CD8-positive, alpha-beta memory T cell (primary cell): ENCODE results near the gene MT1M. TPM values are rescaled to one million over a fixed set of nuclear protein-coding genes. Genes with fewer than 3 reads are reported as not detected.

Experiments
- CTCF ChIA-PET: fragments of 350-600 bp; sonication (Branson Sonifier 250); formaldehyde crosslinking; loops from one replicate; lab custom pipeline; 2021; ENCODE audit warnings: antibody characterized with exemption; lab: Charles Lee
- POLR2A ChIA-PET: fragments of 350-600 bp; sonication (Branson Sonifier 250); formaldehyde crosslinking; loops from one replicate; lab custom pipeline; 2021; ENCODE audit warnings: antibody characterized with exemption; lab: Charles Lee
- DNase-seq, 5 donors: peaks; one replicate each; pipeline versions ENCODE4 v3.0.0 to v3.0.0-alpha.2; 2020 to 2022; ENCODE audit warnings: mixed read lengths in 1 of 5
- H3K27ac ChIP-seq: one replicate; pipeline ENCODE4 v1.7.0; 2013; ENCODE audit warnings: low read depth, mild to moderate bottlenecking, low read length, moderate library complexity
- H3K27me3 ChIP-seq: 2 replicates; pipeline ENCODE4 v1.7.0; 2013; ENCODE audit warnings: low read length, mild to moderate bottlenecking; ENCODE audit not compliant: insufficient read depth, poor library complexity, severe bottlenecking
- H3K36me3 ChIP-seq: 2 replicates; pipeline ENCODE4 v1.7.0; 2013; ENCODE audit warnings: mild to moderate bottlenecking, low read length, moderate library complexity; ENCODE audit not compliant: insufficient read depth
- H3K4me1 ChIP-seq: 2 replicates; pipeline ENCODE4 v1.7.0; 2013; ENCODE audit warnings: mild to moderate bottlenecking, low read length, moderate library complexity; ENCODE audit not compliant: insufficient read depth
- H3K4me3 ChIP-seq: 2 replicates; pipeline ENCODE4 v1.7.0; 2013; ENCODE audit warnings: mild to moderate bottlenecking, low read length
- H3K9me3 ChIP-seq: 2 replicates; pipeline ENCODE4 v1.7.0; 2013; ENCODE audit warnings: mild to moderate bottlenecking, low read length
- H3K27ac Mint-ChIP-seq, 8 donors: one replicate each; pipeline ENCODE4 v1.8.0; 2020 to 2021; ENCODE audit warnings: mixed read lengths in 8 of 8, mild to moderate bottlenecking in 6 of 8, inconsistent platforms in 3 of 8, moderate library complexity in 3 of 8
- H3K27me3 Mint-ChIP-seq, 2 donors: one replicate each; pipeline ENCODE4 v1.8.0; 2020 to 2021; ENCODE audit warnings: mixed read lengths in 2 of 2, mild to moderate bottlenecking in 1 of 2, moderate library complexity in 1 of 2
- H3K36me3 Mint-ChIP-seq, 3 donors: one replicate each; pipeline ENCODE4 v1.8.0; 2020 to 2021; ENCODE audit warnings: mixed read lengths in 3 of 3, inconsistent platforms in 1 of 3, mild to moderate bottlenecking in 1 of 3
- H3K4me1 Mint-ChIP-seq, 3 donors: one replicate each; pipeline ENCODE4 v1.8.0; 2020 to 2021; ENCODE audit warnings: mixed read lengths in 3 of 3, inconsistent platforms in 1 of 3, mild to moderate bottlenecking in 1 of 3
- H3K4me3 Mint-ChIP-seq, 7 donors: one replicate each; pipeline ENCODE4 v1.8.0; 2020 to 2021; ENCODE audit warnings: mixed read lengths in 7 of 7, mild to moderate bottlenecking in 6 of 7, moderate library complexity in 4 of 7, inconsistent platforms in 2 of 7
- H3K9me3 Mint-ChIP-seq, 5 donors: one replicate each; pipeline ENCODE4 v1.8.0; 2020 to 2022; ENCODE audit warnings: mixed read lengths in 5 of 5, mild to moderate bottlenecking in 3 of 5, moderate library complexity in 2 of 5, inconsistent platforms in 1 of 5
- polyA plus RNA-seq: library from polyadenylated mRNA; unstranded; fragments of 300-500 nt; fragmentation: Illumina TruSeq; gene quantifications from one replicate; pipeline ENCODE4 v1.2.3, GENCODE V29; 2021
- total RNA-seq, 2 experiments: library from RNA; stranded (reverse); gene quantifications; one replicate each; pipeline ENCODE4 v1.2.3, GENCODE V29; 2021

Gene MT1M
- total and polyA plus RNA-seq, 3 experiments from 2014 or later = not detected

DNA sequence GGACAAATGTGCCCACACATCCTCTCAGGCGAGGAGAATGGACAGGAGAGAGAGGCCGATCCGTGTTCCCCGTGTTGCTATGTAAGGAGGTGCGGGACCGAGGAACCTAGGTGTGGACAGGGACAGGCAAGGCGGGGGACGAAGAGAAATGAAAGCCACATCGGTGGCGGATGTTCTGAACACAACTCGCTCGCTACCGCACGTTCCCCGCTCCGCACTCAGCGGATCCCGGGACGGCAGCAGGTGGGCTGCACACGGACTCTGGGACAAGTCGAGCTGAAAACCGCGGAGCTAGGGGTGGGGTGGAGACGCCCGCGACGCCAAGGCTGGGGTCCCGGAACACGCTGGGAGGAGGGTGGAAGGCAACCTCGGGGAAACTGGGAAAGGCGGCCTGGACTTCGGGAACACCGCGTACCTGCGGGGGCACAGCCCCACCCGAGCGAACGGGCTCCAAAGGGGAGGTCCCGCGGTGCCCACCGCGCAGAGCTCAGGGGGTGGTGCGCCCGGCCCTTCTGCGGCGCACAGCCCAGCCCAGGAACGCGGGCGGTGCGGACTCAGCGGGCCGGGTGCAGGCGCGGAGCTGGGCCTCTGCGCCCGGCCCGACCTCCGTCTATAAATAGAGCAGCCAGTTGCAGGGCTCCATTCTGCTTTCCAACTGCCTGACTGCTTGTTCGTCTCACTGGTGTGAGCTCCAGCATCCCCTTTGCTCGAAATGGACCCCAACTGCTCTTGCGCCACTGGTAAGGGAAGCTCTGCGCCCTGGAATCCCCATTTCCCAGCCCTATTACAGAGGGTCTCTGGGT, 7.1 kb upstream of the MT1M start, which contains the start of gene MT1E:
Gene MT1E, plus strand, starts transcription at position 642 of the 803 bp plus-strand sequence. Its CDS starts 71 bp downstream, at position 713.
- Histone ChIP-seq H3K4me3 (peak within 1 kb of the TSS; percentile 76), H3K4me1 (peaks cover 13% of the 10 kb centered on the region), H3K27ac (peak within 1 kb of the TSS; percentile 24), H3K9me3 (no peaks in the 10 kb centered on the region), H3K36me3 (no peaks in the 10 kb centered on the region), H3K27me3 (peaks cover 7% of the 10 kb centered on the region)
- H3K4me1 Mint-ChIP-seq = peaks cover 14 to 16% (median 15%) of the 10 kb centered on the region in 3 donors
- no peaks in the 10 kb centered on the region for H3K9me3 Mint-ChIP-seq
- peak in 4 of 5 donors; percentile 28 to 76 (median 44) for DNase-seq
- peak within 1 kb of the TSS; percentile 68 to 96 (median 86) for H3K27ac Mint-ChIP-seq
- H3K27me3 Mint-ChIP-seq = peaks cover 4 to 7% of the 10 kb centered on the region in 2 donors
- POLR2A ChIA-PET = interaction anchor here (0.6 to 1.6 kb wide), 7 partner anchors 11 to 199 kb away, joined by 3 to 5 read pairs (median 3); partner anchors contain the start of genes MT1X and MT2A
- CTCF ChIA-PET = interaction anchor here (0.9 to 2.6 kb wide), 6 partner anchors 8 to 111 kb away, joined by 3 to 10 read pairs (median 4); no protein-coding TSS in a partner anchor
- H3K36me3 Mint-ChIP-seq = peaks cover 0 to 2% (median 0%) of the 10 kb centered on the region in 3 donors
- peak within 1 kb of the TSS; percentile 89 to 94 (median 92) for H3K4me3 Mint-ChIP-seq

DNA sequence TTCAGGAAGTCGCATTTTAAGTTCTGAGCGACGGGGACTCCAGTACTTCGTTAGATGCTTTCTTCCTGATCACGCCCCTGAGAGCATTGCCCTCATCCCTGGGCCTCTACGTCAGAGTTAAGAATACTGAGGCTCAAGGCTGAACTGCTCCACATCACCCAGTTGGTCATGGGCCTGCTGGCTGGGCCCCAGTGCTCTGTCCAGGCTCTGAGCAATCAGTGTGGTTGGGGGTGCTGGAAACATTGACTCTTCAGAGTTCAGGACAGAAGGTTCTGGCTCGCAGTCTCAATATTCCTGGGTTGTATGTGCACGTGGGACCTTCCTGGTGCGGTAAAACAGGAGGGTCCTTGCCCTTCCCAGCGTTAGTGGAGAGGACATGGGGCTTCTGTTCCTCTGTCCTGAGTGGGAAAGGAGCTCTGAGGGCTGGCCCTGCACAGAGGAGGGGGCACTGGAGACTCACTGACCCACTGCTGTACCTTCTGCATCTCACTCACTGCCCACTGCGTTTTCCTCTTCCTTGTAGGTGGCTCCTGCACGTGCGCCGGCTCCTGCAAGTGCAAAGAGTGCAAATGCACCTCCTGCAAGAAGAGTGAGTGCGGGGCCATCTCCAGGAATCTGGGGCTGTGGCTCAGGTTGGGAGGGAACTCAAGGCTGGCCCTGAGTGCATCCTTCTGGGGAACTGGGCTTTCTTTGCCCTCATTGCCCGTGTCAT, 6.4 kb upstream of the MT1M start:
- no peaks in the 10 kb centered on the region for H3K9me3 Mint-ChIP-seq
- Histone ChIP-seq H3K27me3 (peaks cover 7% of the 10 kb centered on the region), H3K36me3 (no peaks in the 10 kb centered on the region), H3K4me1 (peaks cover 13% of the 10 kb centered on the region), H3K27ac (peak overlapping the region; percentile 24), H3K4me3 (peak overlapping the region; percentile 76), H3K9me3 (no peaks in the 10 kb centered on the region)
- H3K4me1 Mint-ChIP-seq = peaks cover 14 to 16% (median 15%) of the 10 kb centered on the region in 3 donors
- H3K27ac Mint-ChIP-seq = peak overlapping the region; percentile 61 to 92 (median 82)
- peaks cover 0 to 2% (median 0%) of the 10 kb centered on the region in 3 donors for H3K36me3 Mint-ChIP-seq
- POLR2A ChIA-PET = interaction anchor here (0.7 to 1.6 kb wide), 5 partner anchors 10 to 88 kb away, joined by 3 to 5 read pairs (median 3); partner anchors contain the start of genes MT1X and MT2A
- CTCF ChIA-PET = interaction anchor here (0.9 to 2.6 kb wide), 6 partner anchors 9 to 112 kb away, joined by 3 to 10 read pairs (median 4); no protein-coding TSS in a partner anchor
- peaks cover 10 to 15% of the 10 kb centered on the region in 2 donors for H3K27me3 Mint-ChIP-seq
- DNase-seq = no peak
- H3K4me3 Mint-ChIP-seq = peak overlapping the region; percentile 85 to 93 (median 91)

DNA sequence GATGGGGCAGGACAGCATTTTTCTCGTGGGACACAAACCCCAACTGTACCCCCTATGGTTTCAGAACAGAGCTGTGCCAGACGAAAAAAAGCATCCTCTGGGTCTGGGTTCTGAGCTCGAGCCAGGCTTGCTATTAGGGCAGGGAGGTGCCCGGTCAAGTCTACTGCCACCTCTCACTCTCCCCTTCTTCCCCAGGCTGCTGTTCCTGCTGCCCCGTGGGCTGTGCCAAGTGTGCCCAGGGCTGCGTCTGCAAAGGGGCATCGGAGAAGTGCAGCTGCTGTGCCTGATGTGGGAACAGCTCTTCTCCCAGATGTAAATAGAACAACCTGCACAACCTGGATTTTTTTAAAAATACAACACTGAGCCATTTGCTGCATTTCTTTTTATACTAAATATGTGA, 5.8 kb upstream of the MT1M start:
- H3K27ac Mint-ChIP-seq = no peak overlapping the region
- no peak overlapping the region for H3K27ac ChIP-seq
- ChIA-PET POLR2A (interaction anchor here (1.6 kb wide), 1 partner anchor 56 kb away, joined by 4 read pairs; the partner anchor contains the start of gene MT1X), CTCF (interaction anchor here (1.0 to 2.6 kb wide), 3 partner anchors 17 to 26 kb away, joined by 3 to 10 read pairs (median 4); no protein-coding TSS in a partner anchor)
- no peaks in the 10 kb centered on the region for H3K36me3 ChIP-seq
- H3K4me1 Mint-ChIP-seq = peaks cover 15 to 17% (median 16%) of the 10 kb centered on the region in 3 donors
- peak overlapping the region in 4 of 7 donors; percentile 90 to 93 (median 92) for H3K4me3 Mint-ChIP-seq
- H3K27me3 ChIP-seq = peaks cover 13% of the 10 kb centered on the region
- H3K9me3 Mint-ChIP-seq = no peaks in the 10 kb centered on the region
- peaks cover 0 to 2% (median 0%) of the 10 kb centered on the region in 3 donors for H3K36me3 Mint-ChIP-seq
- DNase-seq = no peak
- H3K9me3 ChIP-seq = no peaks in the 10 kb centered on the region
- no peak overlapping the region for H3K4me3 ChIP-seq
- peaks cover 15% of the 10 kb centered on the region for H3K4me1 ChIP-seq
- peaks cover 14 to 21% of the 10 kb centered on the region in 2 donors for H3K27me3 Mint-ChIP-seq

DNA sequence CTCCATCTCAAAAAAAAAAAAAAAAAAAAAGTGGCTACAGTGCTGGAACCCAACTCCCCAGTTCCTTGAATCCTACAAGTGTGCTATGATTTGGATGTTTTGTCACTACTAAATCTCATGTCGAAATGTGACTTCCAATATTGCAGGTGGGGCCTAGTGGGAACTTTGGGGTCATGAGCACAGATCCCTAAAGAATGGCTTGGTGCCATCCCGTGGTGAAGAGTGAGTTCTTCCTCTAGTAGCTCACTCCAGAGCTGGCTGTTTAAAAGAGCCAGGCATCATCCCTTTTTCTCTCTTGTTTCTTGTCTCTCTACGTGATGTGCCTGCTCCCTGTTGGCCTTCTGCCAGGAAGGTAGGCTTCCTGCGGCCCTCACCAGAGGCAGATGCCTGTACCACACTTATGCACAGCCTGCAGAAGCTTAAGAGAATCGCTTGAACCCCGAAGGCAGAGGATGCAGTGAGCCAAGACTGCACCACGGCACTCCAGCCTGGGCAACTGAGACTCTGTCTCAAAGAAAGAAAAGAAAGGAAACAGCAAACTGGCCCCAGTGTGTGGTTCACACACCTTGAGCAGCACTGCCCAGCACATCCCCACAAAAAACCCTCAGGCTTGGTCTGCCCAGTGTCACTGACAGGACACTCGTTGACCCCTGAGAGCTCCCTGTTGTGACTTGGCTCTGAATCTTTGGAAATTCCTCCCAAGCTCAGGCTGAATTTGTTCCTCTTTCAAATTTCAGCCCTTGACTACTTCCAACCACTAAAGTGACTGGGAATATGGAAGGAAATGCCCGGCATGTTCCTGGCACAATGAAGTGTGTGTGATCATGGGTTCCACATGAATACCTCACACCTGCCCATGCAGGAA, 3.7 kb upstream of the MT1M start:
- H3K9me3 ChIP-seq = no peaks in the 10 kb centered on the region
- peaks cover 21% of the 10 kb centered on the region for H3K4me1 ChIP-seq
- Mint-ChIP-seq H3K36me3 (peaks cover 0 to 2% (median 0%) of the 10 kb centered on the region in 3 donors), H3K4me1 (peaks cover 22 to 26% (median 22%) of the 10 kb centered on the region in 3 donors), H3K4me3 (peak overlapping the region in 2 of 7 donors; percentile 32 to 49), H3K27ac (peak overlapping the region in 1 of 8 donors; percentile 32), H3K27me3 (peaks cover 29 to 40% of the 10 kb centered on the region in 2 donors), H3K9me3 (no peaks in the 10 kb centered on the region)
- POLR2A ChIA-PET = interaction anchor here (1.2 kb wide), 1 partner anchor 11 kb away, joined by 4 read pairs; no protein-coding TSS in a partner anchor
- H3K27me3 ChIP-seq = peaks cover 30% of the 10 kb centered on the region
- H3K27ac ChIP-seq = no peak overlapping the region
- H3K36me3 ChIP-seq = no peaks in the 10 kb centered on the region
- CTCF ChIA-PET = interaction anchor here (1.0 to 1.4 kb wide), 4 partner anchors 11 to 28 kb away, joined by 3 to 4 read pairs (median 3); no protein-coding TSS in a partner anchor
- DNase-seq = no peak
- no peak overlapping the region for H3K4me3 ChIP-seq

DNA sequence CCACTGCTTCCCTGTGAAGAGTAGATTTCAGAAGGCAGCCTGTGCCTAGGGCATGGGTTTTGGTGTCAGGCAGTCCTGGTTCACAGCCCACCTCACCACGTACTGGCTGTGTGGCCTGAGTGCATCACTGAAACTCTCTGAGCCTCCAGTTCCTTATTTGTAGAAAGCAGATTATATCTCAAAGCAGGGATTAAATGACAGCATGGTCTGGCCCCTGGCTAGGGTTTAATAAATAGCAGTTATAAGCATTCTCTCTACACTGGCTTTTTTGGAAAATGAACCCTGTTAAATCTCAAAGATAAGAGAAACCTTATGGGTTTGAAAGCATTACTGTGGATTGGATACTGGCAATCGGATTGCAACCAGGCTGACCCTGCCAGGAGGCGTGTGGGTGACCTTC, 2.9 kb upstream of the MT1M start:
- H3K27ac Mint-ChIP-seq = no peak overlapping the region
- DNase-seq = no peak
- H3K4me3 Mint-ChIP-seq = peak overlapping the region in 1 of 7 donors; percentile 37
- Histone ChIP-seq H3K36me3 (no peaks in the 10 kb centered on the region), H3K9me3 (no peaks in the 10 kb centered on the region), H3K27me3 (peaks cover 39% of the 10 kb centered on the region), H3K4me3 (no peak overlapping the region), H3K4me1 (peaks cover 21% of the 10 kb centered on the region), H3K27ac (no peak overlapping the region)
- H3K9me3 Mint-ChIP-seq = no peaks in the 10 kb centered on the region
- H3K27me3 Mint-ChIP-seq = peaks cover 37 to 47% of the 10 kb centered on the region in 2 donors
- H3K4me1 Mint-ChIP-seq = peaks cover 18 to 30% (median 19%) of the 10 kb centered on the region in 3 donors
- H3K36me3 Mint-ChIP-seq = peaks cover 0 to 2% (median 0%) of the 10 kb centered on the region in 3 donors
- POLR2A ChIA-PET = interaction anchor here (1.2 to 1.4 kb wide), 2 partner anchors 12 to 14 kb away, joined by 4 read pairs; no protein-coding TSS in a partner anchor
- CTCF ChIA-PET = interaction anchor here (1.0 kb wide), 1 partner anchor 11 kb away, joined by 3 read pairs; no protein-coding TSS in a partner anchor

DNA sequence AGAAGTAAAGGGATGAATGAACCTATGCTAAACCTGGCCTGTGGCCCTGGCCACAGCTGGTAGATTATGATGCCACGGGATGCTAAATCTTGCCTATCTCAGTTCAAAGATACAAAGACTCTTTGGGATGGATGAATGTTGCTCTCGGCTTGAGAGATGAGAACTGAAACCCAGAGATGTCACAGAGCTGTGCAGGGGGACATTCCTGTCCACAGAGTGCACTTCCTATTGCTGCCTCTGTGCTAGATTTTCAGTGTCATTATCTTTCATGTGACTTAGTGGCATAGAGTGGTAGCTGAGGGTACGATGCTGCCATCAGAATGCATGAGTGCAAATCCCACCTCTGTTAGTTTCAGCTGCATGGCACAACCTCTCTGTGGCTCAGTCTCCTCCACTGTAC, 2.3 kb upstream of the MT1M start:
- Mint-ChIP-seq H3K4me3 (peak overlapping the region in 1 of 7 donors; percentile 37), H3K4me1 (peaks cover 20 to 31% (median 22%) of the 10 kb centered on the region in 3 donors), H3K9me3 (no peaks in the 10 kb centered on the region), H3K27ac (peak overlapping the region in 1 of 8 donors; percentile 91), H3K27me3 (peaks cover 43 to 53% of the 10 kb centered on the region in 2 donors), H3K36me3 (peaks cover 0 to 2% (median 0%) of the 10 kb centered on the region in 3 donors)
- peaks cover 23% of the 10 kb centered on the region for H3K4me1 ChIP-seq
- no peak overlapping the region for H3K27ac ChIP-seq
- no peak for DNase-seq
- H3K4me3 ChIP-seq = no peak overlapping the region
- ChIA-PET POLR2A (interaction anchor here (1.4 kb wide), 1 partner anchor 13 kb away, joined by 4 read pairs; no protein-coding TSS in a partner anchor), CTCF (interaction anchor here (0.9 to 1.2 kb wide), 2 partner anchors 13 to 33 kb away, joined by 3 to 4 read pairs; no protein-coding TSS in a partner anchor)
- H3K36me3 ChIP-seq = no peaks in the 10 kb centered on the region
- peaks cover 45% of the 10 kb centered on the region for H3K27me3 ChIP-seq
- H3K9me3 ChIP-seq = no peaks in the 10 kb centered on the region
